ENCODE data around the gene LRCH1.

DNA sequence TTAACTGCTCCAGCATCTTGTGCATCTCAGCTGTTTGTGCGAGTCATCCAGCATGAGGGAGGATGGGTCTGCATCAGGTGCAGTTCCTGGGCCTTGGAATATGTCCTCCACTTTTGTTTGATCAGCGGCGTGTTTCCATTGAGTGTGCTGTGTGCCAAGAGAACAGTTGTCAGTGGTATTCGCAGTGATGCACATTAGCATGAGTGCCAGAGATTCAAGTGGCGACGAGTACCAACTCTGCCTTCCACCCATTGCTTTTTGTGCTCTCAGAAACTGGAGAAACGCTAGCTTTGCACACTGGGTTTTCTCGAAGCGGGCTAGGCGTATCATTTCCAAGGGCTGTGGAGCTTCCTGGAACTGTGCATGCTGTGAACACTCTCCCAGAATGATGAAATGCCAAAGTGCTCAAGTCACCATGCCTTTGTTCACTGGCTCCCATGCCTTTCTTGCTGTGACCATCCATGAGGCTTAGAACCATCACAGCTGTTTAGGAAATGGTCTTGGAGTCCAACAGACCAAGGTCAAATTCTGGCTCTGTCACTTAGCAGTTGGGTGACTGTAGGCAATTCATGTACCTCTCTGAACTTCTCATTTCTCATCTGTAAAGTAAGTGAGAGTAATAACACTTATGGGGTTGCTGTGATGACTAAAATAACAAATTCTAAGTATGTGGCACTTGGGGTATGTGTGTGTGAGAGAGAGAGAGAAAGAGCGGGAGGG is 18.4 kb downstream of the LRCH1 start:
- TF ChIP-seq, protein P1, sequence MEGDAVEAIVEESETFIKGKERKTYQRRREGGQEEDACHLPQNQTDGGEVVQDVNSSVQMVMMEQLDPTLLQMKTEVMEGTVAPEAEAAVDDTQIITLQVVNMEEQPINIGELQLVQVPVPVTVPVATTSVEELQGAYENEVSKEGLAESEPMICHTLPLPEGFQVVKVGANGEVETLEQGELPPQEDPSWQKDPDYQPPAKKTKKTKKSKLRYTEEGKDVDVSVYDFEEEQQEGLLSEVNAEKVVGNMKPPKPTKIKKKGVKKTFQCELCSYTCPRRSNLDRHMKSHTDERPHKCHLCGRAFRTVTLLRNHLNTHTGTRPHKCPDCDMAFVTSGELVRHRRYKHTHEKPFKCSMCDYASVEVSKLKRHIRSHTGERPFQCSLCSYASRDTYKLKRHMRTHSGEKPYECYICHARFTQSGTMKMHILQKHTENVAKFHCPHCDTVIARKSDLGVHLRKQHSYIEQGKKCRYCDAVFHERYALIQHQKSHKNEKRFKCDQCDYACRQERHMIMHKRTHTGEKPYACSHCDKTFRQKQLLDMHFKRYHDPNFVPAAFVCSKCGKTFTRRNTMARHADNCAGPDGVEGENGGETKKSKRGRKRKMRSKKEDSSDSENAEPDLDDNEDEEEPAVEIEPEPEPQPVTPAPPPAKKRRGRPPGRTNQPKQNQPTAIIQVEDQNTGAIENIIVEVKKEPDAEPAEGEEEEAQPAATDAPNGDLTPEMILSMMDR (conservative IDR thresholded peaks at IDR 0.05; ENCODE audit: low read depth in 2 of 2): no peak
- TF ChIP-seq POLR2AphosphoS5 (IDR thresholded peaks at IDR 0.05; ENCODE audit: low read depth) (no peak), CREB1 (CRISPR knock-in tag; IDR thresholded peaks at IDR 0.05; ENCODE audit: low read depth) (no peak), STAT1 (IDR thresholded peaks at IDR 0.05; ENCODE audit: unreplicated experiment) (no peak), EZH2 (IDR thresholded peaks at IDR 0.05; ENCODE audit: low read depth, unreplicated experiment) (no peak), EZH2phosphoT487 (IDR thresholded peaks at IDR 0.05; ENCODE audit: unreplicated experiment) (no peak)
- TF ChIP-seq, protein P2, sequence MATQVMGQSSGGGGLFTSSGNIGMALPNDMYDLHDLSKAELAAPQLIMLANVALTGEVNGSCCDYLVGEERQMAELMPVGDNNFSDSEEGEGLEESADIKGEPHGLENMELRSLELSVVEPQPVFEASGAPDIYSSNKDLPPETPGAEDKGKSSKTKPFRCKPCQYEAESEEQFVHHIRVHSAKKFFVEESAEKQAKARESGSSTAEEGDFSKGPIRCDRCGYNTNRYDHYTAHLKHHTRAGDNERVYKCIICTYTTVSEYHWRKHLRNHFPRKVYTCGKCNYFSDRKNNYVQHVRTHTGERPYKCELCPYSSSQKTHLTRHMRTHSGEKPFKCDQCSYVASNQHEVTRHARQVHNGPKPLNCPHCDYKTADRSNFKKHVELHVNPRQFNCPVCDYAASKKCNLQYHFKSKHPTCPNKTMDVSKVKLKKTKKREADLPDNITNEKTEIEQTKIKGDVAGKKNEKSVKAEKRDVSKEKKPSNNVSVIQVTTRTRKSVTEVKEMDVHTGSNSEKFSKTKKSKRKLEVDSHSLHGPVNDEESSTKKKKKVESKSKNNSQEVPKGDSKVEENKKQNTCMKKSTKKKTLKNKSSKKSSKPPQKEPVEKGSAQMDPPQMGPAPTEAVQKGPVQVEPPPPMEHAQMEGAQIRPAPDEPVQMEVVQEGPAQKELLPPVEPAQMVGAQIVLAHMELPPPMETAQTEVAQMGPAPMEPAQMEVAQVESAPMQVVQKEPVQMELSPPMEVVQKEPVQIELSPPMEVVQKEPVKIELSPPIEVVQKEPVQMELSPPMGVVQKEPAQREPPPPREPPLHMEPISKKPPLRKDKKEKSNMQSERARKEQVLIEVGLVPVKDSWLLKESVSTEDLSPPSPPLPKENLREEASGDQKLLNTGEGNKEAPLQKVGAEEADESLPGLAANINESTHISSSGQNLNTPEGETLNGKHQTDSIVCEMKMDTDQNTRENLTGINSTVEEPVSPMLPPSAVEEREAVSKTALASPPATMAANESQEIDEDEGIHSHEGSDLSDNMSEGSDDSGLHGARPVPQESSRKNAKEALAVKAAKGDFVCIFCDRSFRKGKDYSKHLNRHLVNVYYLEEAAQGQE (IDR thresholded peaks at IDR 0.05; ENCODE audit: unreplicated experiment): no peak
